ENCODE data around the gene LGR4.

- TF ChIP-seq CTCF (conservative IDR thresholded peaks at IDR 0.05) (no peak), EZH2 (IDR thresholded peaks at IDR 0.05; ENCODE audit: low read depth) (no peak)
Measured at GRCh38 chr11:27513389-27513788, 40.8 kb upstream of the LGR4 start.

All from PC-9 (cell line).